GM12891 (cell line): ENCODE data around the gene ABCF2.

Experiments used
- DNase-seq: peaks from one replicate; pipeline ENCODE4 v3.0.0; 2011; ENCODE audit warnings: low spot score; ENCODE audit not compliant: insufficient read length
- FAIRE-seq: peaks from 2 replicates; lab custom pipeline; 2011; peaks lifted over from hg19 to GRCh38; lab: Jason Lieb, UNC
- PAX5 ChIP-seq: IDR thresholded peaks from 2 replicates; pipeline ENCODE4 v1.6.1; 2011; ENCODE audit warnings: low read length, moderate library complexity, mild to moderate bottlenecking; ENCODE audit not compliant: insufficient read depth, severe bottlenecking
- POLR2A ChIP-seq: IDR thresholded peaks from 2 replicates; pipeline ENCODE4 v1.6.1; 2011; ENCODE audit warnings: low read depth, low read length, control low read depth
- POLR2AphosphoS5 ChIP-seq: IDR thresholded peaks from 2 replicates; pipeline ENCODE4 v1.6.1; 2011; ENCODE audit warnings: low read depth, low read length, control low read depth
- POU2F2 ChIP-seq: IDR thresholded peaks from 2 replicates; pipeline ENCODE4 v1.6.1; 2011; ENCODE audit warnings: low read depth, mild to moderate bottlenecking, control low read depth, low read length, moderate library complexity
- SPI1 ChIP-seq: IDR thresholded peaks from 2 replicates; pipeline ENCODE4 v1.6.1; 2011; ENCODE audit warnings: low read depth, low read length, control low read depth
- TAF1 ChIP-seq: IDR thresholded peaks from 2 replicates; pipeline ENCODE4 v1.6.1; 2011; ENCODE audit warnings: low read depth, low read length, control low read depth

Gene ABCF2

DNA sequence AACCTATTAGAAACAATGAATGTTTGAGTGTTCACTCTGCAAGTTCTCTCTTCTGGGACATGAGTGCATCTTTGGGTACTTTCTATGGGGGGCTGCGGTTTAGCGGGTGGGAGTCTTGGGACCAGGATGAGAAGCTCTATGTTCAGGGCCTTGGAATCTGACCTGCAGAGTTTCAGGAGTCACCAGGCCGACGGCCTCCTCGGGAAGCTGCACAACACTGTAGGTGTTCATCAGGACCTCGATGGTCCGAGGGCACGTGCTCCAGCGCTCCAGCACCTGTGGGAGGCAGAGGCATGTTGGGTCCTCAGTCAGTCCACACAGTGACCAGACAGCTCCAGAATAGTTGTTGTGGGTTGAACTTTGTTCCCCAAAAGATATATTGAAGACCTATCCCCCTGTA is 50.6 kb downstream of the ABCF2 start:
- no peak for TF ChIP-seq SPI1
- no peak for TF ChIP-seq TAF1
- TF ChIP-seq POLR2AphosphoS5 = no peak
- TF ChIP-seq PAX5 = no peak
- TF ChIP-seq POLR2A = no peak
- TF ChIP-seq POU2F2 = no peak
- FAIRE-seq (no peak), DNase-seq (no peak)

DNA sequence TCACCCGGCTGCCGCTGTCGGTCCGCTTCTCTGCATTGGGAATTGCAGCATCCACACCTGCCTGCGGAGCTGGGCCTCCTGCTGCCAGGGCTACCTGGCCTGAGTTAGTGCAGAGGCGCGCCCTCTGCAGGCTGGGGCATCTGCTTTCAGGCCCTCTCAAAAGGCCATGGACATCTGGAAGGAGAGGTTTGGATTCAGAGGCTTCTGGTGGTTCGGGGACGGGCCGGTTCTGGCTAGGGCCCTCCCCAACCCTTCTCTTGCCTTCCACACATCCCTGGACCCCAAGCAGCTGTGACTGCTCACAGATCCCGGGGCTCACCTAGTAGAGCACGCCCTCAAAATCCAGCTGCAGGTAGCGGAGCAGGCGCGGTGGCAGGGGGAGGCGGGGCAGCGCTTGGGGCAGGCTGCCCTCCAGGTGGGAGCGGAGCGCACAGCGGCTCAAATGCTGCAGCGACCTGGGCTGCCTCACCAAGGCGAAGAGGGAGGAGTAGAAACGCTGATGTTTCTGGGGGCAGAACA is 51.2 kb downstream of the ABCF2 start:
- no peak for FAIRE-seq
- TF ChIP-seq TAF1 (no peak), SPI1 (no peak), POLR2AphosphoS5 (no peak), PAX5 (no peak), POU2F2 (no peak), POLR2A (no peak)
- no peak for DNase-seq

DNA sequence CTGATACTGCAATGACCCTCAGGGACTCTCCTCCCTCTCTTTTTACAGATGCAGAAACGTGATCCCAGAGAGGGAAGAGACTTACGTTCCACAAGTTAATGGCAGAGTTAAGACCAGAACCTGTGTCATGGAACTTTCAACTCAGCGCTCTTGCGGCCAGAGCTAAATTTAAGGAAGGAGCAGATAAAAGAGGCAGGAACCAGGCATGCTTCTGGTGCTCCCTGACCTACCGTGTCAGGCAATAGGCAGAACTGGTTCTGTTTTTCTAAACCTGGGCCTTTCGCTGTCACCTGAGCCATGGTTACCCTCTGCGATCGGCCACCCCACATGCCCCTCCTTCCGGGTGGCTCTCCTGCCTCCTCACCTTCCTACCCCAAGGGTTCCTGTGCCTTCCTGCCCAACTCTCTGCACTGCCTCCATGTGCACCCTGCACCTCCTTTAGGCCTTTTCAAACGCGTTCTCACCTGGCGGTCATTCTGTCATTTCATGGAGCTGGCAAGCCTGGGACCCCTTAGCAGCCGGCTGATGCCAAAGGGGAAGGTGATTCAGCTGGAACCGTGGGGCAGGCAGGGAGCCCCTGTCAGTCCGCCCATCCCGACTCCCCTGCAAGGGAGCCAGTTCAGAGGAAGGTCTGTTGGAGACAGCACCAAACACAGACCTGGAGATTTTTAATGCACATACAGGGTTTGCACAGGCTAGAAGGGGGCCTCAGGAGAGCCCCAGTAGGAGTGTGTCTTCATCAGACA is 51.8 kb downstream of the ABCF2 start:
- DNase-seq = no peak
- no peak for FAIRE-seq
- no peak for TF ChIP-seq PAX5
- TF ChIP-seq POLR2A = no peak

DNA sequence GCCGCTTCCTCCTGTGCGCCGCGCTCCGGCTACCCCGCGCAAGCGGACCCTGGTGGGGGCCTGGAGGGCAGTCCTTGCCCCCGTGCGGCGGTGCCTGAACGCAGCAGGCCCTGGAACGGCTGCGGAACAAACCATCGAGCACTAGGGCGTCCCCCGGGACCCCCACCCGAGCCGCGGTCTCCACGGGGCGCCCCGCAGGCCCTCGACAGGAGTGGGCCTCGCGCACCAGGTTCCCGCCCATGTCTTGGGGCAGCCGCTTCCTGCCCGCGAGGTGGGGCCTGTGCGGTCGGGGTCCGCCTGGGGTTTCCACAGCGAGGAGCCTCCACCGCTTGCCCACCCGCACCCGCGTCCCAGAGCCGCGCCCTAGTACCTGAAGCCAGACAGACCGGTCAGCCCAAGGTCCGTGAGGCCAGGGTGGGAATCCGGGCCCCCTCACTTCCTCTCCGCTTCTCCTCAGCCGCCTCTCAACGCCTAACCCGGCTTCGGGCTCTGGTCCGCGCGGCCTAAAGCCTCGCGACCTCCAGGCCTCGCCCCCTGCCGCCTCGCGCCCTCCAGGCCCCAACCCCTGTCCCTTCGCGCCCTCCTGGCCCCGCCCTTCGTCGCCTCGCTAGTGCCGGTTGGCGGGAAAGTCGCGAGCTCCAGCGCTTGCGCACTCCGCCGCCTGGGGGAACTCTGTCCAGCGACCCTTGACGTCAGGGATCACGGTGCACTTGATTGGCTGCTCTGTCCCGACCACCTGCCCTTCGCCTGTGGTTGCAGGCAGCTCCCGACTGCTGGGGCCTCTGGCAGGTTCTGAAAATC is 52.6 kb downstream of the ABCF2 start:
- no peak for DNase-seq
- FAIRE-seq = no peak
- TF ChIP-seq POLR2A (no peak), POU2F2 (no peak), PAX5 (no peak), TAF1 (no peak), POLR2AphosphoS5 (no peak), SPI1 (no peak)

DNA sequence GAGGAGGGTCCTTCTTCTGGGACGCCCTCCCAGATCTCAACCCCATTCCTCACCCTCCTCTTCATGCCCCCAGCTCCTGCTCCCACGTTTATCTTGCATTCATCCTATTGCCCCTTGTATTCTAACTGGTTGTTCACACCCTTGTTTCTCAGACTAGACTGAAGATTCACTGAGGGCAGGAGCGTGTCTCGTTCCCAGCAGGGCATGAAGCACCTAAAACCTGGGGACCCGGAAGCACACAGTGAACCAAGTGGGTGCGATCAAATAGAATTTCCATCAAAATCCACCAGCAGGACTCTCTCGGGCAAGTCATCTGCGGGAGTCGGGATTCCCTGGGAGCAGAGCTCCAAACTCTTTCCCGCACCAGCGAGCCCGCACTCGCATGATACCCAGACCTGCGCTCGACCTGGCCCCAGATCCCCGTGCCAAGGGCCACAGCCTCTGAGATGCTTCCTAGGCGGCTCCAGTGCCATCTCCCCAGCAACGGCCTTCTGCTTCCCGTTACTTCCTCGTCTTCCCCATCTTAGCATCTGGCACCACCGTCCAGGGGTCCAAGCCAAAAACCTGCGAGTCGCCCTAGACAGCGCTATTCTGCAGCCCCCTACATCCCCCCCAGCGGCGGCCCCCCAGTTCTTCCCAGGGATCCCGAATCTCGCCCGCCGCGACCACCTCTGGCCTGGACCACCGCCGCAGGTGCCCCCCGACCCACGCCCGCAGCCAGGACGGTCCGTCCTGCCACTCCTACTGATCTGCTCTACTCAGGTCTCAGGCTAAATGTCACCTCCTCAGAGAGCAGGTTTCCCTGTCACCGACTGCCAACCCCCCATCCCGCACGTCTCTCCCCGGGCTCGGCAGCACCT is 53.4 kb downstream of the ABCF2 start:
- DNase-seq (no peak), FAIRE-seq (no peak)
- no peak for TF ChIP-seq POLR2AphosphoS5
- no peak for TF ChIP-seq TAF1
- TF ChIP-seq POLR2A = no peak
- no peak for TF ChIP-seq SPI1
- no peak for TF ChIP-seq PAX5

DNA sequence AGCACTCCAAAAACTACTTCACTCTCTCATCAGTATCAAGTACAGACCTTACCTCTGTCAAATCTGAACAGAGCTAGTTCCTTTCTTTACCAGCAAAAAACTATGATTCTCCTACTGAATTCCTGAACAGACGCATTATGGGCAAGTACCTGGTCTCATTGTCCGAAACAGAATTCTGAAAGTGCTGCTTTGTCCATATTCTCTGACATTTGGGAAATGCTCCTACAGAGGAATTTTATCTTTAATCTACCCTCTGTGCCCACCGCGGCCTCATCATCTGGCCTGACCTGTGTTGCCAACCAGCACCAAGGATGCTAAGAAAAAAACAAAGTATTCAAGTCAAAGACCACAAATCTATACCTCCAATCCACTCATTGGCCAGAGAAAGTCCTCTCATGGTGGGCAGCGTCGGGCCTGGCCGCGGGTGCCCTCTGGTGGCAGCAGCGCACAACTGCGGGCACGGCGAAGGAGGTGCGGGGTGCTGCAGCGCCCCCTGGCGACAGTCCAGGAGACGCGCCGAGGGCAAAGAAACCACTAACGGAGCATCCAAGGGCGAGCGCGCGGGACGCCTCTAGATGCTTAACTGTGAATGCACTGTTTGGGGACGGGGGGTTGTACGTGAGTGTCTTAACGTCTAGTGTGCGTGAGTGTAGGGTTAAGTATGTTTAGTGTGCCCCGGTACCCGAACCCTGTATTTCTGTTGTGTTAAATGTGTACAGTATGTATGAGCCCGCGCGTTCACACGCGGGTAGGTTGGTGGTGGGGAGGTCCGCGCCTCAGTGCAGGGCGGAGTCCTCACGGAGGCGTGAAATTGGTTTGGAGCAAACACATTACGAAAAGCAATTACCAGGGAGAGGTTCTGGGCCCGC is 54.5 kb downstream of the ABCF2 start:
- peak; percentile 85 for DNase-seq
- TF ChIP-seq POLR2A = no peak
- no peak for TF ChIP-seq SPI1
- TF ChIP-seq PAX5 = no peak
- TF ChIP-seq POU2F2 = no peak; the same call in 1 of the 2 replicates
- TF ChIP-seq POLR2AphosphoS5 = no peak
- no peak for TF ChIP-seq TAF1
- FAIRE-seq = peak; percentile 96

DNA sequence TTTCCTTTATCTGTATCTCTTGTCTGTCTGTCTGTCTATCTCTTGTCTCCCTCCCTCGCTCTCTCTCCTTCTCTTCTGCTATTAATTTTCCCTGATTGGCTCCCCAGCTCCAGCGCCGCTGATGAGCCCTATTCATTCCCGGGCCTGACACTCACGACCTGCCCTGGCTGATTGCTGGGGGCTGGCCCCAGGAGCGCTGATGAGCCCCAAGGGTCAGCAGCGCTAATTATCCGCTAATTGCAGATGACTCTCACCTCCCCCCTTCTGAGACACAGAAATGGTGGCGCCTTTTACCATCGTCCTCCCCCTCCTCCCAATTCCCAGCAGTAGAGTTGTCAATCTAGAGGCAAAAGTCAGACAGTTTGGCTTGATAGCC is 58.2 kb downstream of the ABCF2 start:
- TF ChIP-seq TAF1 = no peak
- TF ChIP-seq POU2F2 = no peak
- TF ChIP-seq POLR2AphosphoS5 = no peak
- no peak for TF ChIP-seq POLR2A
- no peak for TF ChIP-seq PAX5
- TF ChIP-seq SPI1 = no peak
- FAIRE-seq (no peak), DNase-seq (no peak)
